A549 treated with AZD9567 at 1 μM for 4 hours (cell line): ENCODE results near the gene MEFV. TPM values are rescaled to one million over a fixed set of nuclear protein-coding genes. Genes with fewer than 3 reads are reported as not detected.

Experiments used
- total RNA-seq: library from RNA; stranded (reverse); fragments of 200-300 nt; extraction: Qiagen RNA extraction; gene quantifications from 5 replicates; pipeline ENCODE4 v1.2.3, GENCODE V29; 2022; ENCODE audit not compliant: insufficient read depth

Gene MEFV
- not detected in 5 replicates for total RNA-seq

GRCh38 chr16:3256146-3256865 is at the start of gene MEFV:
Gene MEFV, minus strand, starts transcription at chr16:3256633. Its CDS starts 46 bp downstream, at chr16:3256587.

GRCh38 chr16:3305109-3306068 is 49.0 kb upstream of the MEFV start, which contains the start of the genes TIGD7 and ZNF75A:
Gene TIGD7, minus strand, starts transcription at chr16:3305430. Its CDS starts 4,816 bp downstream, at chr16:3300614.
Gene ZNF75A, plus strand, starts transcription at chr16:3305497. Its CDS starts 2,932 bp downstream, at chr16:3308429.

GRCh38 chr16:3282730-3283542 is 26.5 kb upstream of the MEFV start, which contains the start of gene ZNF263:
Gene ZNF263, plus strand, starts transcription at chr16:3283491. Its CDS starts 328 bp downstream, at chr16:3283819.

GRCh38 chr16:3234857-3235561 is 21.4 kb downstream of the MEFV start, which contains the start of gene ZNF200:
Gene ZNF200, minus strand, starts transcription at chr16:3235158. Its CDS starts 1,403 bp downstream, at chr16:3233755.

Other genes starting within 250 kb of the MEFV start
- gene CLDN9, start 243.7 kb downstream of the MEFV start, total RNA-seq, result 0.37 to 0.71 TPM (median 0.42 TPM) in 4 of 5 replicates, not detected in the other
- 0.18 to 1.2 TPM (median 0.28 TPM) in 5 replicates for gene CLDN6, start 238.4 kb downstream of the MEFV start, total RNA-seq
- 438 to 673 TPM (median 603 TPM) in 5 replicates for gene TNFRSF12A, start 236.3 kb downstream of the MEFV start, total RNA-seq
- 226 to 241 TPM (median 237 TPM) in 5 replicates for gene HCFC1R1, start 232.7 kb downstream of the MEFV start, total RNA-seq
- 26.4 to 38.3 TPM (median 35.7 TPM) in 5 replicates for gene THOC6, start 232.6 kb downstream of the MEFV start, total RNA-seq
- gene BICDL2, start 219.7 kb downstream of the MEFV start, total RNA-seq, result not detected in 5 replicates
- 0.86 to 1.1 TPM (median 0.96 TPM) in 4 of 5 replicates, not detected in the other for gene MMP25, start 210.1 kb downstream of the MEFV start, total RNA-seq
- gene IL32, start 191.0 kb downstream of the MEFV start, total RNA-seq, result 13.0 to 37.1 TPM (median 22.9 TPM) in 5 replicates
- gene ZSCAN10, start 157.3 kb downstream of the MEFV start, total RNA-seq, result 0.03 TPM in 1 of 5 replicates, not detected in the others
- gene ZNF205, start 144.0 kb downstream of the MEFV start, total RNA-seq, result 12.9 to 15.4 TPM (median 14.2 TPM) in 5 replicates
- 12.4 to 13.5 TPM (median 12.8 TPM) in 5 replicates for gene ZNF213, start 121.6 kb downstream of the MEFV start, total RNA-seq
- 0.13 to 0.31 TPM (median 0.26 TPM) in 4 of 5 replicates, not detected in the other for gene OR1F1, start 68.4 kb downstream of the MEFV start, total RNA-seq
- 7.8 to 9.3 TPM (median 8.4 TPM) in 5 replicates for gene ZNF200, start 21.5 kb downstream of the MEFV start, total RNA-seq
- gene ZNF263, start 26.9 kb upstream of the MEFV start, total RNA-seq, result 33.5 to 39.6 TPM (median 36.7 TPM) in 5 replicates
- 0.87 to 2.1 TPM (median 1.2 TPM) in 5 replicates for gene TIGD7, start 48.8 kb upstream of the MEFV start, total RNA-seq
- gene ZNF75A, start 48.9 kb upstream of the MEFV start, total RNA-seq, result 10.6 to 20.8 TPM (median 11.2 TPM) in 5 replicates
- not detected in 5 replicates for gene OR2C1, start 99.3 kb upstream of the MEFV start, total RNA-seq
- 13.7 to 19.9 TPM (median 17.8 TPM) in 5 replicates for gene ZSCAN32, start 144.4 kb upstream of the MEFV start, total RNA-seq
- gene ZNF174, start 144.6 kb upstream of the MEFV start, total RNA-seq, result 7.7 to 13.7 TPM (median 13.0 TPM) in 5 replicates
- 0.45 to 1.2 TPM (median 1.0 TPM) in 5 replicates for gene ZNF597, start 186.9 kb upstream of the MEFV start, total RNA-seq
- gene NAA60, start 187.0 kb upstream of the MEFV start, total RNA-seq, result 48.4 to 51.9 TPM (median 50.8 TPM) in 5 replicates
- not detected in 5 replicates for gene C16orf90, start 238.9 kb upstream of the MEFV start, total RNA-seq
- gene CLUAP1, start 244.4 kb upstream of the MEFV start, total RNA-seq, result 19.3 to 22.3 TPM (median 20.9 TPM) in 5 replicates